ENCODE measurements around the gene PLXDC1.

GRCh38 chr17:39141915-39142664 lies 9.3 kb downstream of the PLXDC1 start:
- TF ChIP-seq CTCF (IDR thresholded peaks at IDR 0.05), result no peak
- no peak for TF ChIP-seq POLR2A (IDR thresholded peaks at IDR 0.05)

All from uterus (tissue), 2 donors.